H1 (cell line): Measurements from ENCODE around the gene GAS7. TPM values are rescaled to one million over a fixed set of nuclear protein-coding genes. Genes with fewer than 3 reads are reported as not detected.

Experiments
- CTCF ChIA-PET: fragments of 300-600 bp; sonication (Branson Sonifier 250); formaldehyde crosslinking; loops from one replicate; lab custom pipeline; 2021; ENCODE audit not compliant: partially characterized antibody; lab: Charles Lee
- POLR2A ChIA-PET: fragments of 300-600 bp; sonication (Branson Sonifier 250); formaldehyde crosslinking; loops from one replicate; lab custom pipeline; 2021; ENCODE audit warnings: inconsistent platforms; ENCODE audit not compliant: partially characterized antibody; lab: Charles Lee
- DNase-seq, 2 experiments: peaks; one replicate each; pipeline versions ENCODE4 v3.0.0 to v3.0.0-alpha.2; 2010 to 2022; ENCODE audit warnings: low spot score in 2 of 2, low read depth in 1 of 2, mixed read lengths in 1 of 2
- FAIRE-seq: peaks from 2 replicates; lab custom pipeline; 2011; peaks lifted over from hg19 to GRCh38; lab: Jason Lieb, UNC
- H2AFZ ChIP-seq: 2 replicates; pipeline ENCODE4 v1.8.1; 2012; ENCODE audit warnings: low read length, inconsistent platforms
- H2AK5ac ChIP-seq: 2 replicates; pipeline ENCODE4 v1.6.1; 2013; ENCODE audit warnings: low read depth, low read length
- H2BK120ac ChIP-seq: replicated peaks from 2 replicates; pipeline ENCODE3; 2013; ENCODE audit warnings: low read depth, low read length, inconsistent platforms
- H2BK12ac ChIP-seq: 2 replicates; pipeline ENCODE4 v1.6.1; 2013; ENCODE audit warnings: low read depth, low read length
- H2BK15ac ChIP-seq: 2 replicates; pipeline ENCODE4 v1.6.1; 2013; ENCODE audit warnings: low read length
- H2BK20ac ChIP-seq: 2 replicates; pipeline ENCODE4 v1.6.1; 2013; ENCODE audit warnings: low read length
- H2BK5ac ChIP-seq: 2 replicates; pipeline ENCODE4 v1.6.1; 2013; ENCODE audit warnings: low read depth, low read length
- H3K14ac ChIP-seq: 2 replicates; pipeline ENCODE4 v1.6.1; 2013; ENCODE audit warnings: inconsistent platforms; ENCODE audit not compliant: insufficient read length
- H3K18ac ChIP-seq: 2 replicates; pipeline ENCODE4 v1.6.1; 2013; ENCODE audit warnings: low read length; ENCODE audit errors: extremely low read depth
- H3K23ac ChIP-seq: 2 replicates; pipeline ENCODE4 v1.6.1; 2013; ENCODE audit warnings: inconsistent platforms; ENCODE audit not compliant: insufficient read length
- H3K23me2 ChIP-seq: 2 replicates; pipeline ENCODE4 v1.6.1; 2013; ENCODE audit warnings: low read depth, low read length
- H3K27ac ChIP-seq: 2 replicates; pipeline ENCODE4 v1.6.1; 2011; ENCODE audit warnings: low read depth, low read length, inconsistent platforms
- H3K27me3 ChIP-seq, 4 experiments: replicated peaks in 1 of 4; 1 replicate in 1 of 4; 2 replicates in 3 of 4; pipeline versions ENCODE4 v1.6.1 to v1.8.1; 2011 to 2013; ENCODE audit warnings: low read length in 3 of 4, mild to moderate bottlenecking in 3 of 4, inconsistent platforms in 2 of 4, mixed read lengths in 2 of 4, moderate library complexity in 1 of 4; ENCODE audit not compliant: control insufficient read depth in 3 of 4, insufficient read depth in 3 of 4; ENCODE audit errors: extremely low read depth in 1 of 4
- H3K36me3 ChIP-seq, 4 experiments: 2 replicates each; pipeline versions ENCODE4 v1.6.1 to v1.8.1; 2011 to 2013; ENCODE audit warnings: mild to moderate bottlenecking in 4 of 4, low read length in 3 of 4, moderate library complexity in 2 of 4, control low read depth in 1 of 4, inconsistent platforms in 1 of 4; ENCODE audit not compliant: insufficient read depth in 4 of 4, control insufficient read depth in 2 of 4
- H3K4ac ChIP-seq: replicated peaks from 2 replicates; pipeline ENCODE3; 2013; ENCODE audit warnings: low read length, low read depth, mixed read lengths, inconsistent platforms; ENCODE audit not compliant: insufficient read length
- H3K4me1 ChIP-seq, 4 experiments: replicated peaks in 1 of 4; 1 replicate in 1 of 4; 2 replicates in 3 of 4; pipeline versions ENCODE4 v1.6.1 to v1.8.1; 2011 to 2013; ENCODE audit warnings: low read length in 3 of 4, inconsistent platforms in 2 of 4, mixed read lengths in 1 of 4; ENCODE audit not compliant: insufficient read depth in 4 of 4, control insufficient read depth in 3 of 4
- H3K4me2 ChIP-seq, 2 experiments: 2 replicates each; pipeline versions ENCODE4 v1.6.1 to v1.8.1; 2011 to 2013; ENCODE audit warnings: low read depth in 2 of 2, low read length in 2 of 2, control low read depth in 1 of 2, inconsistent platforms in 1 of 2, mild to moderate bottlenecking in 1 of 2; ENCODE audit not compliant: insufficient read depth in 1 of 2
- H3K4me3 ChIP-seq, 4 experiments: fragments of 200-600, 300-600 bp in 1 of 4; sonication (generic), shearing (Covaris generic), sonication (Bioruptor Twin) in 1 of 4; 2 replicates each; pipeline versions ENCODE4 v1.5.1 to v1.8.1; 2011 to 2016; ENCODE audit warnings: low read length in 4 of 4, low read depth in 3 of 4, control low read depth in 2 of 4, inconsistent platforms in 2 of 4, mild to moderate bottlenecking in 2 of 4, mixed read lengths in 1 of 4, moderate library complexity in 1 of 4; ENCODE audit not compliant: insufficient read depth in 2 of 4; ENCODE audit errors: extremely low read depth in 1 of 4
- H3K56ac ChIP-seq: replicated peaks from 2 replicates; pipeline ENCODE3; 2013; ENCODE audit warnings: low read depth, mild to moderate bottlenecking, mixed read lengths, low read length, inconsistent platforms; ENCODE audit not compliant: insufficient read length
- H3K79me1 ChIP-seq: 2 replicates; pipeline ENCODE4 v1.6.1; 2013; ENCODE audit warnings: low read depth, low read length, control low read depth
- H3K79me2 ChIP-seq, 2 experiments: 2 replicates each; pipeline versions ENCODE4 v1.6.1 to v1.8.1; 2012 to 2013; ENCODE audit warnings: low read length in 2 of 2, mild to moderate bottlenecking in 2 of 2, inconsistent platforms in 1 of 2; ENCODE audit not compliant: insufficient read depth in 2 of 2, control insufficient read depth in 1 of 2
- H3K9ac ChIP-seq, 4 experiments: replicated peaks in 1 of 4; 1 replicate in 1 of 4; 2 replicates in 3 of 4; pipeline versions ENCODE4 v1.6.1 to v1.8.1; 2011 to 2013; ENCODE audit warnings: low read depth in 3 of 4, low read length in 3 of 4, control low read depth in 2 of 4, mild to moderate bottlenecking in 2 of 4, moderate library complexity in 2 of 4, inconsistent platforms in 1 of 4; ENCODE audit errors: extremely low read depth in 1 of 4
- H3K9me3 ChIP-seq, 2 experiments: 2 replicates each; pipeline versions ENCODE4 v1.6.1 to v1.8.1; 2012 to 2013; ENCODE audit warnings: mild to moderate bottlenecking in 2 of 2, moderate library complexity in 2 of 2, control low read depth in 1 of 2, inconsistent platforms in 1 of 2, low read depth in 1 of 2, low read length in 1 of 2, mixed read lengths in 1 of 2; ENCODE audit not compliant: insufficient read depth in 2 of 2
- H4K20me1 ChIP-seq, 2 experiments: replicated peaks in 1 of 2; 2 replicates each; pipeline versions ENCODE3 to v1.8.1; 2011 to 2013; ENCODE audit warnings: inconsistent platforms in 2 of 2, low read length in 2 of 2, mild to moderate bottlenecking in 1 of 2; ENCODE audit not compliant: insufficient read depth in 2 of 2, control insufficient read depth in 1 of 2
- H4K5ac ChIP-seq: 2 replicates; pipeline ENCODE4 v1.6.1; 2013; ENCODE audit warnings: low read length, low read depth, mixed read lengths, inconsistent platforms; ENCODE audit not compliant: insufficient read length
- H4K8ac ChIP-seq: 2 replicates; pipeline ENCODE4 v1.8.0; 2013; ENCODE audit warnings: mild to moderate bottlenecking, moderate library complexity, low read length, inconsistent platforms; ENCODE audit not compliant: insufficient read depth; ENCODE audit errors: extremely low read depth
- H4K91ac ChIP-seq: replicated peaks from 2 replicates; pipeline ENCODE3; 2013; ENCODE audit warnings: low read length, mixed read lengths, inconsistent platforms; ENCODE audit not compliant: insufficient read length
- GABPA ChIP-seq: IDR thresholded peaks from 2 replicates; pipeline ENCODE4 v1.6.1; 2011; ENCODE audit warnings: mild to moderate bottlenecking, low read length, moderate library complexity, borderline replicate concordance; ENCODE audit not compliant: insufficient read depth
- WGBS, 2 experiments: shearing (Covaris generic) in 1 of 2; methylation state at CpG; one replicate each; pipeline versions ENCODE4 v1.1.6 to v1.1.7; 2013 to 2015; ENCODE audit warnings: low lambda C conversion rate in 2 of 2, mixed read lengths in 2 of 2, inconsistent platforms in 1 of 2, low coverage in 1 of 2, missing lambda C conversion rate in 1 of 2; ENCODE audit not compliant: insufficient replicate concordance in 2 of 2, insufficient coverage in 1 of 2, insufficient read length in 1 of 2; ENCODE audit errors: extremely low coverage in 1 of 2, missing lambda C conversion rate in 1 of 2; 5-methylcytosine and 5-hydroxymethylcytosine counted together
- polyA plus RNA-seq, 7 experiments: library from polyadenylated mRNA; depleted of rRNA in 3 of 7; stranded (reverse) in 5 of 7; unstranded in 2 of 7; fragments of >200 nt in 5 of 7; fragments of 200-250 nt in 2 of 7; gene quantifications; 1 replicate in 5 of 7; 2 replicates in 1 of 7; 4 replicates in 1 of 7; pipeline versions ENCODE4 v1.2.1 to v1.2.3, GENCODE V29; 2011 to 2013; ENCODE audit warnings: missing spikeins in 2 of 7, mixed read lengths in 2 of 7
- total RNA-seq: library from RNA; stranded (reverse); fragmentation: NEBNext Ultra II Directional; extraction: Animal tissue kit (Norgen Biotek cat#: 25700); gene quantifications from 2 replicates; pipeline ENCODE4 v1.2.1, GENCODE V29; 2021

GAS7 gene
- total and polyA plus RNA-seq, 2 of the 8 experiments (the other 6 are each of a cell fraction or from before 2014, with no cell fraction given): 5.0 to 14.5 TPM

DNA sequence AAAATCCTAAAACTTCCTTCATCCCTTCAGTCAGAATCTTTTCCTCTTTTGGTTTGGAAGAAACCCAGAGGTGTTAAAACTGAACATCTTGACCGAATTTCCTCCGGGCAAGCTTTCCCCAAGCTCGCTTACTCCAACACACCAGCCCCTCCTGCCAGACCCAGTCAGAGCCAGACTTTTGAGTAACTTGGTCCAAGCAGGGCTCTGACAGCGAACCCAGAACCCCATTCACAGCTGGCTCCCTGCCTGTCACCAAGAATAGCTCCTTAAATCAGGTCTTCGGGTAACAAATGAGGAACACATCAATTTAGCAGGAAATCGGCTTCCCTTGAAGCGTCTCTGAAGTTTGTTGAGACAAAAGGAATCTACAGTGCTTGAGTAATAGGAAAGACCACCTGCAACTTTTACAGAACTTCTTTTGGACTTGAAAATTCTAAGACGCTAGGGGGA, 27.3 kb downstream of the GAS7 start:
- DNase-seq (no peak), FAIRE-seq (no peak)
- H3K56ac ChIP-seq: no peak overlapping the region
- 0 out of 2 replicates have a peak, but pooled peaks cover 3% of the 10 kb centered on the region for H3K79me1 ChIP-seq
- no peaks in the 10 kb centered on the region for H3K23me2 ChIP-seq
- H2AFZ ChIP-seq: no peak overlapping the region
- H3K4me3 ChIP-seq: no peak overlapping the region
- no peak overlapping the region for H4K91ac ChIP-seq
- no peak overlapping the region for H4K5ac ChIP-seq
- no peak overlapping the region for H2BK120ac ChIP-seq
- POLR2A ChIA-PET: interaction anchor here (0.6 kb wide), 1 partner anchor 10 kb away, joined by 3 read pairs; no protein-coding TSS in a partner anchor
- H3K14ac ChIP-seq: no peak overlapping the region
- 83% methylated on average over 8 of the region's 8 CpGs; no CpG with 5 or more reads in 1 of the 2 experiments for whole genome bisulfite sequencing, 2 experiments
- H3K23ac ChIP-seq: no peak overlapping the region
- no peaks in the 10 kb centered on the region for H4K20me1 ChIP-seq
- H3K27ac ChIP-seq: no peak overlapping the region
- H3K36me3 ChIP-seq: no peaks in the 10 kb centered on the region
- H3K9me3 ChIP-seq: peaks cover 0 to 4% of the 10 kb centered on the region in 2 experiments; a peak in 1 of 4 replicates
- no peak overlapping the region for H2AK5ac ChIP-seq
- no peak overlapping the region for H4K8ac ChIP-seq
- no peak overlapping the region for H3K9ac ChIP-seq
- H2BK12ac ChIP-seq: no peak overlapping the region
- H3K18ac ChIP-seq: no peak overlapping the region
- H2BK20ac ChIP-seq: no peak overlapping the region
- CTCF ChIA-PET: interaction anchor here (0.9 kb wide), 1 partner anchor 56 kb away, joined by 3 read pairs; no protein-coding TSS in a partner anchor
- no peaks in the 10 kb centered on the region; a peak in 1 of 7 replicates for H3K27me3 ChIP-seq
- no peaks in the 10 kb centered on the region for H3K4me1 ChIP-seq
- no peak overlapping the region for H3K4me2 ChIP-seq
- H2BK15ac ChIP-seq: no peak overlapping the region
- H3K79me2 ChIP-seq: no peaks in the 10 kb centered on the region
- H3K4ac ChIP-seq: no peak overlapping the region
- no peak overlapping the region for H2BK5ac ChIP-seq
- TF ChIP-seq GABPA: no peak
